ENCODE results near the gene OTOG. TPM values are rescaled to one million over a fixed set of nuclear protein-coding genes. Genes with fewer than 3 reads are reported as not detected.

OTOG gene
- total RNA-seq, 3 donors from 2014 or later (not counting 1 experiment from before 2014, with no cell fraction given): not detected

- Mint-ChIP-seq H3K9me3 (no peaks in the 10 kb centered on the region), H3K27me3 (ENCODE audit: low read depth in 2 of 2) (peaks cover 4 to 8% of the 10 kb centered on the region in 2 donors), H3K4me3 (no peak overlapping the region), H3K27ac (no peak overlapping the region), H3K4me1 (peaks cover 0 to 9% of the 10 kb centered on the region in 2 donors), H3K36me3 (no peaks in the 10 kb centered on the region)
- H3K4me1 ChIP-seq (ENCODE audit: control insufficient read depth, insufficient read depth, low read length): no peaks in the 10 kb centered on the region
- WGBS (ENCODE audit: insufficient coverage): 92% methylated on average over 7 of the region's 7 CpGs
- intact Hi-C loops (cut with micrococcal nuclease): no loop called here
- ATAC-seq: no peak
- no peaks in the 10 kb centered on the region for H3K27me3 ChIP-seq (ENCODE audit: control insufficient read depth, insufficient read depth, low read length)
- H3K36me3 ChIP-seq (ENCODE audit: control insufficient read depth, insufficient read depth, low read length): no peaks in the 10 kb centered on the region
- TF ChIP-seq CTCF (IDR thresholded peaks at IDR 0.05): no peak
- no peak overlapping the region for H3K27ac ChIP-seq (ENCODE audit: low read length)
- no peak overlapping the region for H3K4me3 ChIP-seq (ENCODE audit: low read length)
- no peak for DNase-seq
- no peaks in the 10 kb centered on the region for H3K9me3 ChIP-seq (ENCODE audit: control insufficient read depth, insufficient read depth, low read length)
These were observed 6.1 kb downstream of the OTOG start for GRCh38 chr11:17553249-17553546.

- H3K4me1 Mint-ChIP-seq: peaks cover 0 to 9% of the 10 kb centered on the region in 2 donors
- no peak for TF ChIP-seq CTCF (IDR thresholded peaks at IDR 0.05)
- Histone ChIP-seq H3K9me3 (ENCODE audit: control insufficient read depth, insufficient read depth, low read length) (no peaks in the 10 kb centered on the region), H3K36me3 (ENCODE audit: control insufficient read depth, insufficient read depth, low read length) (no peaks in the 10 kb centered on the region), H3K27me3 (ENCODE audit: control insufficient read depth, insufficient read depth, low read length) (no peaks in the 10 kb centered on the region), H3K4me3 (ENCODE audit: low read length) (no peak overlapping the region), H3K27ac (ENCODE audit: low read length) (no peak overlapping the region), H3K4me1 (ENCODE audit: control insufficient read depth, insufficient read depth, low read length) (no peaks in the 10 kb centered on the region)
- DNase-seq (no peak), ATAC-seq (no peak)
- H3K4me3 Mint-ChIP-seq: no peak overlapping the region
- no peak overlapping the region for H3K27ac Mint-ChIP-seq
- WGBS (ENCODE audit: insufficient coverage): 91% methylated on average over 2 of the region's 4 CpGs
- no peaks in the 10 kb centered on the region for H3K9me3 Mint-ChIP-seq
- intact Hi-C loops (cut with micrococcal nuclease): no loop called here
- H3K36me3 Mint-ChIP-seq: no peaks in the 10 kb centered on the region
- H3K27me3 Mint-ChIP-seq (ENCODE audit: low read depth in 2 of 2): peaks cover 2 to 3% of the 10 kb centered on the region in 2 donors
These were observed 7.4 kb downstream of the OTOG start for GRCh38 chr11:17554487-17554886.

GRCh38 chr11:17556999-17557398 lies 9.9 kb downstream of the OTOG start:
- H3K4me3 ChIP-seq (ENCODE audit: low read length): no peak overlapping the region
- Mint-ChIP-seq H3K36me3 (no peaks in the 10 kb centered on the region), H3K27me3 (ENCODE audit: low read depth in 2 of 2) (peaks cover 0 to 3% of the 10 kb centered on the region in 2 donors), H3K9me3 (no peaks in the 10 kb centered on the region), H3K27ac (no peak overlapping the region), H3K4me3 (no peak overlapping the region), H3K4me1 (no peaks in the 10 kb centered on the region)
- H3K4me1 ChIP-seq (ENCODE audit: control insufficient read depth, insufficient read depth, low read length): no peaks in the 10 kb centered on the region
- WGBS (ENCODE audit: insufficient coverage): 88% methylated on average over 8 of the region's 8 CpGs
- no peaks in the 10 kb centered on the region for H3K9me3 ChIP-seq (ENCODE audit: control insufficient read depth, insufficient read depth, low read length)
- H3K27ac ChIP-seq (ENCODE audit: low read length): no peak overlapping the region
- TF ChIP-seq CTCF (IDR thresholded peaks at IDR 0.05): no peak
- intact Hi-C loops (cut with micrococcal nuclease): no loop called here
- no peak for DNase-seq
- H3K27me3 ChIP-seq (ENCODE audit: control insufficient read depth, insufficient read depth, low read length): no peaks in the 10 kb centered on the region
- no peak for ATAC-seq
- no peaks in the 10 kb centered on the region for H3K36me3 ChIP-seq (ENCODE audit: control insufficient read depth, insufficient read depth, low read length)

GRCh38 chr11:17558025-17558780 lies 11.1 kb downstream of the OTOG start:
- no peak for TF ChIP-seq CTCF (IDR thresholded peaks at IDR 0.05)
- ATAC-seq (no peak), DNase-seq (no peak)
- WGBS (ENCODE audit: insufficient coverage): 65% methylated on average over 15 of the region's 15 CpGs
- H3K9me3 ChIP-seq (ENCODE audit: control insufficient read depth, insufficient read depth, low read length): no peaks in the 10 kb centered on the region
- no peaks in the 10 kb centered on the region for H3K36me3 Mint-ChIP-seq
- peaks cover 0 to 5% of the 10 kb centered on the region in 2 donors for H3K4me1 Mint-ChIP-seq
- intact Hi-C loops (cut with micrococcal nuclease): no loop called here
- no peaks in the 10 kb centered on the region for H3K4me1 ChIP-seq (ENCODE audit: control insufficient read depth, insufficient read depth, low read length)
- no peaks in the 10 kb centered on the region for H3K9me3 Mint-ChIP-seq
- H3K4me3 ChIP-seq (ENCODE audit: low read length): no peak overlapping the region
- peaks cover 0 to 3% of the 10 kb centered on the region in 2 donors for H3K27me3 Mint-ChIP-seq (ENCODE audit: low read depth in 2 of 2)
- no peaks in the 10 kb centered on the region for H3K36me3 ChIP-seq (ENCODE audit: control insufficient read depth, insufficient read depth, low read length)
- no peak overlapping the region for H3K4me3 Mint-ChIP-seq
- H3K27ac Mint-ChIP-seq: no peak overlapping the region
- H3K27me3 ChIP-seq (ENCODE audit: control insufficient read depth, insufficient read depth, low read length): no peaks in the 10 kb centered on the region
- no peak overlapping the region for H3K27ac ChIP-seq (ENCODE audit: low read length)

All from natural killer cell (primary cell).